Trophoblast cell (in vitro differentiated cells and primary cell): ENCODE data around the gene ZNF668.
A peak's percentile ranks its signal among the peaks of the same experiment; 100 is the strongest.

Source experiments
- DNase-seq, 2 donors: peaks; one replicate each; pipeline ENCODE4 v3.0.0-alpha.2; 2016
- H2AFZ ChIP-seq: 2 replicates; pipeline ENCODE4 v1.6.1; 2013; ENCODE audit warnings: low read length, moderate library complexity, mild to moderate bottlenecking; ENCODE audit not compliant: insufficient read depth, poor library complexity
- H2AK5ac ChIP-seq: 2 replicates; pipeline ENCODE4 v1.6.1; 2013; ENCODE audit warnings: mild to moderate bottlenecking, low read length
- H2BK120ac ChIP-seq: 2 replicates; pipeline ENCODE4 v1.6.1; 2013; ENCODE audit warnings: low read length, mild to moderate bottlenecking, moderate library complexity; ENCODE audit not compliant: insufficient read depth, poor library complexity
- H2BK12ac ChIP-seq: 2 replicates; pipeline ENCODE4 v1.6.1; 2013; ENCODE audit warnings: mild to moderate bottlenecking, low read length, moderate library complexity
- H2BK5ac ChIP-seq: 2 replicates; pipeline ENCODE4 v1.6.1; 2013; ENCODE audit warnings: low read length, low read depth, moderate library complexity, mild to moderate bottlenecking; ENCODE audit not compliant: poor library complexity
- H3K14ac ChIP-seq: 2 replicates; pipeline ENCODE4 v1.6.1; 2013; ENCODE audit warnings: mild to moderate bottlenecking, low read length
- H3K18ac ChIP-seq: 2 replicates; pipeline ENCODE4 v1.6.1; 2013; ENCODE audit warnings: mild to moderate bottlenecking, low read length
- H3K23ac ChIP-seq: 2 replicates; pipeline ENCODE4 v1.6.1; 2013; ENCODE audit warnings: low read length
- H3K27ac ChIP-seq: 2 replicates; pipeline ENCODE4 v1.5.1; 2013; ENCODE audit warnings: low read depth, mild to moderate bottlenecking, inconsistent platforms, low read length, moderate library complexity
- H3K27me3 ChIP-seq: 2 replicates; pipeline ENCODE4 v1.6.1; 2013; ENCODE audit warnings: inconsistent platforms, mild to moderate bottlenecking, low read length, moderate library complexity; ENCODE audit not compliant: insufficient read depth
- H3K36me3 ChIP-seq, 2 experiments: 1 replicate in 1 of 2; 2 replicates in 1 of 2; pipeline ENCODE4 v1.6.1; 2013; ENCODE audit warnings: low read length in 2 of 2, mild to moderate bottlenecking in 2 of 2, moderate library complexity in 1 of 2; ENCODE audit not compliant: insufficient read depth in 2 of 2, control insufficient read depth in 1 of 2
- H3K4ac ChIP-seq: 2 replicates; pipeline ENCODE4 v1.6.1; 2013; ENCODE audit warnings: low read depth, mild to moderate bottlenecking, low read length, moderate library complexity
- H3K4me1 ChIP-seq, 2 experiments: 1 replicate in 1 of 2; 2 replicates in 1 of 2; pipeline ENCODE4 v1.6.1; 2013; ENCODE audit warnings: low read length in 2 of 2, mild to moderate bottlenecking in 2 of 2, moderate library complexity in 1 of 2; ENCODE audit not compliant: insufficient read depth in 2 of 2, control insufficient read depth in 1 of 2
- H3K4me2 ChIP-seq: 2 replicates; pipeline ENCODE4 v1.6.1; 2013; ENCODE audit warnings: inconsistent platforms, mild to moderate bottlenecking, low read length, moderate library complexity
- H3K4me3 ChIP-seq: 2 replicates; pipeline ENCODE4 v1.5.1; 2013; ENCODE audit warnings: mild to moderate bottlenecking, low read depth, low read length, inconsistent platforms
- H3K79me1 ChIP-seq: one replicate; pipeline ENCODE4 v1.6.1; 2013; ENCODE audit warnings: low read length
- H3K79me2 ChIP-seq: 2 replicates; pipeline ENCODE4 v1.6.1; 2013; ENCODE audit warnings: low read length, mild to moderate bottlenecking; ENCODE audit not compliant: control insufficient read depth, insufficient read depth, poor library complexity
- H3K9ac ChIP-seq: 2 replicates; pipeline ENCODE4 v1.6.1; 2013; ENCODE audit warnings: mild to moderate bottlenecking, low read length
- H3K9me3 ChIP-seq: 2 replicates; pipeline ENCODE4 v1.6.1; 2013; ENCODE audit warnings: low read depth, mild to moderate bottlenecking, control low read depth, inconsistent platforms, low read length; ENCODE audit not compliant: insufficient read depth
- H4K12ac ChIP-seq: 2 replicates; pipeline ENCODE4 v1.6.1; 2013; ENCODE audit warnings: low read depth, mild to moderate bottlenecking, low read length, moderate library complexity
- H4K8ac ChIP-seq: 2 replicates; pipeline ENCODE4 v1.6.1; 2013; ENCODE audit warnings: low read depth, mild to moderate bottlenecking, low read length, moderate library complexity
- H4K91ac ChIP-seq: one replicate; pipeline ENCODE4 v1.6.1; 2013; ENCODE audit warnings: low read depth, mild to moderate bottlenecking, low read length, moderate library complexity
- WGBS: extraction: QIAGEN DNeasy Blood & Tissue Kit; methylation state at CpG from one replicate; pipeline ENCODE4 v1.1.7; 2013; ENCODE audit warnings: missing lambda C conversion rate; ENCODE audit not compliant: insufficient read length, insufficient coverage; ENCODE audit errors: extremely low coverage; 5-methylcytosine and 5-hydroxymethylcytosine counted together

Gene ZNF668

GRCh38 chr16:31088459-31089183, 14.6 kb upstream of the ZNF668 start, which contains the start of gene PRSS53:
TSS of gene PRSS53 (minus strand) at chr16:31088943. CDS start at chr16:31088809, 134 bp downstream.
- Histone ChIP-seq H4K91ac (no peak within 1 kb of the TSS), H3K4ac (no peak within 1 kb of the TSS), H3K36me3 (peaks cover 37 to 49% of the 10 kb centered on the region in 2 experiments), H3K23ac (no peak within 1 kb of the TSS), H3K27me3 (no peaks in the 10 kb centered on the region), H3K4me1 (peaks cover 3 to 4% of the 10 kb centered on the region in 2 experiments), H3K9ac (no peak within 1 kb of the TSS), H4K8ac (no peak within 1 kb of the TSS), H3K79me1 (no peaks in the 10 kb centered on the region), H4K12ac (no peak within 1 kb of the TSS), H3K4me2 (no peak within 1 kb of the TSS), H3K79me2 (no peaks in the 10 kb centered on the region), H3K18ac (no peak within 1 kb of the TSS), H3K14ac (no peak within 1 kb of the TSS), H3K4me3 (peak within 1 kb of the TSS; percentile 34), H2AK5ac (no peak within 1 kb of the TSS), H2BK5ac (no peak within 1 kb of the TSS), H3K9me3 (no peaks in the 10 kb centered on the region), H2AFZ (no peak within 1 kb of the TSS), H2BK12ac (no peak within 1 kb of the TSS), H3K27ac (no peak within 1 kb of the TSS), H2BK120ac (no peak within 1 kb of the TSS)
- DNase-seq: no peak
- WGBS: no CpG with 5 or more reads among the region's 15 CpGs

DNA sequence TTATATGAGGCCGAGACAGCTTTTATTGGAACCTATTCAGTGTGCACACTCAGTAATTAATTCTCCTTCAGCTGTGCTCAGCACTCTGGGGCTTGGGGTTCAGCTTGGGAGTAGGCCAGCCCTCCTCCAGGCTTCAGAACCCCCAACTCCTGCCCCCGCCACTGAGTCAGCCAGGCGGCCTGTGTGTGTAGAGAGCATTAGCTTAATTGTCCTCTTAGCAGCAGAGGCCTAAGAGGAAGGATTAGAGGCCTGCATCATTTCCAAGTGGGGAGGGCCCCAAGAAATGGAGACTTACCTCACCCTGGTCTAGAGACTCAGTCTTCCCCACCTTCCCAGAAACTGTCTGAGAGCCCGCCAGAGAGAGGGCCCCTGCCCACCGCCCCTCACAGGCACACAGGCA, 13.9 kb upstream of the ZNF668 start:
- no peak for DNase-seq
- Histone ChIP-seq H3K23ac (no peak overlapping the region), H3K79me2 (no peaks in the 10 kb centered on the region), H4K91ac (no peak overlapping the region), H3K27ac (no peak overlapping the region), H3K4me3 (no peak overlapping the region), H3K4me1 (no peaks in the 10 kb centered on the region), H4K8ac (no peak overlapping the region), H2AK5ac (no peak overlapping the region), H2BK12ac (no peak overlapping the region), H3K4me2 (no peak overlapping the region), H2BK120ac (no peak overlapping the region), H3K14ac (no peak overlapping the region), H3K9ac (no peak overlapping the region), H3K18ac (no peak overlapping the region), H2AFZ (no peak overlapping the region), H3K9me3 (no peaks in the 10 kb centered on the region), H3K79me1 (no peaks in the 10 kb centered on the region), H3K4ac (no peak overlapping the region), H2BK5ac (no peak overlapping the region), H4K12ac (no peak overlapping the region), H3K36me3 (peaks cover 39 to 54% of the 10 kb centered on the region in 2 experiments), H3K27me3 (no peaks in the 10 kb centered on the region)
- WGBS: no CpG with 5 or more reads among the region's 5 CpGs

DNA sequence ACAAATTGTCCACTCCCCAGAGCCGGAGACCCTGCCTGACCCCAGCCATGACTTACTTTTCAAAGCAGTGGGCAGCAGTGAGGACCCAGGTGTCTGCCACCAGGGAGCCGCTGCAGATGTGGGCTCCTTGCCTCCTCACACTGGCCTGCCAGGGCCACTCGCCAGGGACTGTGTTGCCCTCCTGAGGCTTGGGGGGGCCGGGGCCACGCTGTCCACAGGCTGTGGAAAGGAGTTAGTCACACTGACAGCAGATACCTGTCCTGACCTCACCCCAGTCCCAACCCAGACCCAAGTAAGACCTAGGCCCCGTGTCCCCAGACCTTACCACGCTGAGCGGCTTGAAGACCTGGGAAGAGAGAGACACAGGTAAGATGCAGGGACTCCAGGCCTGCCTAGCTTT, 13.4 kb upstream of the ZNF668 start:
- Histone ChIP-seq H4K8ac (no peak overlapping the region), H3K4me1 (no peaks in the 10 kb centered on the region), H4K12ac (peak overlapping the region; percentile 35), H2AK5ac (no peak overlapping the region), H3K27me3 (no peaks in the 10 kb centered on the region), H3K36me3 (peaks cover 37 to 59% of the 10 kb centered on the region in 2 experiments), H3K79me1 (no peaks in the 10 kb centered on the region), H3K4me2 (no peak overlapping the region), H2BK120ac (no peak overlapping the region), H3K27ac (no peak overlapping the region), H2BK12ac (no peak overlapping the region), H3K79me2 (no peaks in the 10 kb centered on the region), H3K23ac (no peak overlapping the region), H2BK5ac (no peak overlapping the region), H4K91ac (no peak overlapping the region), H3K4me3 (no peak overlapping the region), H2AFZ (no peak overlapping the region), H3K14ac (no peak overlapping the region), H3K4ac (no peak overlapping the region), H3K18ac (no peak overlapping the region), H3K9me3 (no peaks in the 10 kb centered on the region), H3K9ac (no peak overlapping the region)
- WGBS: no CpG with 5 or more reads among the region's 8 CpGs
- no peak for DNase-seq

- H4K8ac ChIP-seq: no peak overlapping the region
- WGBS: no CpG with 5 or more reads among the region's 6 CpGs
- H3K4me1 ChIP-seq: no peaks in the 10 kb centered on the region
- H2BK12ac ChIP-seq: no peak overlapping the region
- no peak overlapping the region for H4K12ac ChIP-seq
- H3K27me3 ChIP-seq: no peaks in the 10 kb centered on the region
- no peak overlapping the region for H2AK5ac ChIP-seq
- H3K14ac ChIP-seq: no peak overlapping the region
- H4K91ac ChIP-seq: no peak overlapping the region
- no peaks in the 10 kb centered on the region for H3K9me3 ChIP-seq
- H2AFZ ChIP-seq: no peak overlapping the region
- no peak overlapping the region for H2BK120ac ChIP-seq
- H3K9ac ChIP-seq: no peak overlapping the region
- DNase-seq: no peak
- no peak overlapping the region for H3K23ac ChIP-seq
- H3K4ac ChIP-seq: no peak overlapping the region
- no peak overlapping the region for H3K18ac ChIP-seq
- no peaks in the 10 kb centered on the region for H3K79me2 ChIP-seq
- peaks cover 39 to 64% of the 10 kb centered on the region in 2 experiments for H3K36me3 ChIP-seq
- H3K79me1 ChIP-seq: no peaks in the 10 kb centered on the region
- no peak overlapping the region for H3K4me3 ChIP-seq
- H2BK5ac ChIP-seq: no peak overlapping the region
- no peak overlapping the region for H3K27ac ChIP-seq
- no peak overlapping the region for H3K4me2 ChIP-seq
Measured at GRCh38 chr16:31086629-31086906, 12.5 kb upstream of the ZNF668 start.
